OCI-LY1 (cell line): ENCODE results near the gene ZSCAN10.

ENCODE experiments used
- CTCF ChIP-seq: fragments of 200-600 bp; sonication (generic), shearing (Covaris generic); IDR thresholded peaks from 2 replicates; pipeline ENCODE4 v1.5.1; 2017; ENCODE audit warnings: mild to moderate bottlenecking, antibody characterized with exemption, low read length, moderate library complexity, mixed read lengths
- EZH2 ChIP-seq: fragments of 200-600 bp; sonication (generic), shearing (Covaris generic); IDR thresholded peaks from 2 replicates; pipeline ENCODE4 v1.8.0; 2017; ENCODE audit warnings: borderline replicate concordance, mixed run types, mild to moderate bottlenecking, antibody characterized with exemption, low read length, moderate library complexity, mixed read lengths

GRCh38 chr16:3121851-3122467 is 22.9 kb upstream of the ZSCAN10 start:
- TF ChIP-seq CTCF (no peak), EZH2 (no peak)
